HG02870 (cell line): ENCODE measurements around the gene VCPKMT.

Experiments used
- ATAC-seq: cut with Tn5 transposase; IDR thresholded peaks from one replicate; pipeline ENCODE4 v1.9.1; 2021; ENCODE audit warnings: mild to moderate bottlenecking, moderate library complexity; ENCODE audit not compliant: unreplicated experiment

VCPKMT gene

DNA sequence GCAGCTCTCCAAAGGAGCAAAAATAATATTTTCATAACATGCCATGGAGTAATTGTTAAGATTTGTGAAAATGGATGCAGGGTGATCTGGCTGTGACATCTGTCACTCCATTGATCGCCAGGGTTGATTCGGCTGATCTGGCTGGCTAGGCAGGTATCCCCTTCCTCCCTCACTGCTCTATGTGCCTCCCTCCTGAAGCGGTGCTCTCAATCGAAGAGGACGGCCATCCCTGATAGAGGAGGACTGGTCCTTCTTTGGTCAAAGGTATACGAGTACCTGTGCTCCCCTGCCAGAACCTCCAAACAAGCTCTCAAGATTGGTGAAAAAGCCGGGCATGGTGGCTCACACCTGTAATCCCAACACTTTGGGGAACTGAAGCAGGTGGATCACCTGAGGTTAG lies 47.9 kb downstream of the VCPKMT start:
- ATAC-seq = no peak

DNA sequence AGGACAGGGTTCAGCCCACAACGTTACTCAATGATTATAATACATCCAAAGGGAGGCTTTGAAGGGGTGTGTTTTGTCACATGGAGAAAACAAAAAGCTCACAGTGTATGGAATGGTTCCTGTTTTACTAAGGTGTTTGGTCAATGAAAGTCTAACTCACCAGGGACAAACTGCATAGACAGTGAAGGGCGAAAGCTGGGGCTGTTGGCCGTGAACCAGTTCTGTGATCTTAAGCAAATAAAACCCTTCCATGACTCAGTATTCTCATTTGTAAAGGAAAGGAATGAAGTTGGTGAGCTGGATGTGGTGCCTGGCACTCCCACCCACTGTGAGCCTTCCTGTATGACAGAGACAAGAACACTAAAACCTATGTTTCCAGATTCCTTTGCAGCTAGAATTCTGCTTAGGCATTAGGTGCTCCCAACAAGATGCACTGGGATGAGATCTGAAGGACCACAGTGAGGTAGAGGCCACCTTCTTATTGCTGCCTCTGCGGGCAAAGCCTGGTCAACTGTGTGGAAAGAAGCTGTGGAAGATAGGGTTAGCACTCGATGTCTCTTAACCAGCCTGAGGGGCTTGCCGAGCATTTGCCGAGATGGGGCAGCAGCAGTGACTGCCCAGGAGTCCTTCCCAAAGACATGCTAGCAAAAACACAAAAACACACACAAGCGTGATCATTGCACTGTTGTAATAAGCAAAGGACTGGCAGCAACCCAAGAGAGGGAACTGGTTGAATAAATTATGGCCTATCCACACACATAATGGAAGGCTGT lies 48.5 kb downstream of the VCPKMT start:
- no peak for ATAC-seq

DNA sequence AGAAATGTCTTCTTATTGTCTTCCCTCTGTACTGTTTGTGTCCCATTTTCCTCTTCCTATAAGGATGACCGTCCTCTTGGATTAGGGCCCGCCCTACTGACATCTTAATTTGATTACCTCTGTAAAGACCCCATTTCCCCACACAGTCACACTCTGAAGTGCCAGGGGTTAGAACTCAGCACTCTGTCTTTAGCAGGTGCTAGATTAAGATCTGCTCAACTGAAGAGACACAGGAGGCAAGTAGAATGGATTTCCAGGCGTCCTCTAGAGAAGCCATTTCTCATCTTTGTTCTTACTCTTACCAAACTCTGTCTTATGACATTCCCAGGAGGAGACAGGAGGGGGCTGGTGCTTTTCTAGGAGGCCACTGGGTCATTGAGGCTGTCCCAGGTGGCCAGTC lies 50.8 kb downstream of the VCPKMT start:
- ATAC-seq = no peak

DNA sequence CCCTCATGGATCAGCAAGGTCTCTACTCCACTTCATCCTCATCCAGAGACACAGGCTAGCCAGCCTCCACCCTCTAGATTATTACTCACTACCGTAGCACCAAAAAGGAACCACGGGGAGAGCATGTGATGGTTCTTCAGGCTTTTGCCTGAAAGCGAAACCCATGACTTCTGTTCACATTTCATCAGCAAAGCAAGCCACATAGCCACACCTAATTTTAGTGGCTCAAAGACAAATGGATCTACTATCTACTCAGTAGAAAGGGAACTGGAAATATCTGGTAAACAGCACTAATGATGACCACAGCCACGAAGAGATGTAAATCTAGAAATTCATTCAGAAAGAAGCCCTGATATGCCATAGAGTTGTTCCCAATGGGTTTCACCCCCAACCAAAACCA lies 51.4 kb downstream of the VCPKMT start:
- ATAC-seq = peak; percentile 54

DNA sequence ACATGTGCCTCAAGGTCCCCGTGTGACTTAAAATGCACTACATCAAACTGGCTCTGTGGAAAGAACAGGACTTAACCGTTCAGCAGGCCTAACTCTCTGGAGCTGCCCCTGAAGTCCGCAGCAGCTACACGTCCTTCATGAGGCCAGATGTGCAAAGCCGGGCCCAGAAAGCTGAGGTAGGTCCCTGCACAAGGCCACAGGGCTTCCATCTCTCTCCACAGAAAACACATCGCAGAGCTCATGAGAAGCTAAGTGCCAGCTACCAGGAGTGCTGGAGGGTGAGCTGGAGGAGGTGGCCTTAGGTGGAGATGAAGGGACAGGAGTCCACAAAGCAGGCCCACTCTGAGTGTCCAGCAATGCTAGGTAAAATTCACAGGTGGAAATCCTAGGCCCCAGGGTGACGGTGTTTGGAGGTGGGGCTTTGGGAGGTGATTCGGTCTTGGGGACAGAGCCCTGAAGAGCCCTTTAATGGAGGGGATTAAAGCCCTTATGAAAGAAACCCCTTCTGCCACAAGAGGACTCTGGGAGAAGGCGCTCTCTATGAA lies 52.4 kb downstream of the VCPKMT start:
- no peak for ATAC-seq

DNA sequence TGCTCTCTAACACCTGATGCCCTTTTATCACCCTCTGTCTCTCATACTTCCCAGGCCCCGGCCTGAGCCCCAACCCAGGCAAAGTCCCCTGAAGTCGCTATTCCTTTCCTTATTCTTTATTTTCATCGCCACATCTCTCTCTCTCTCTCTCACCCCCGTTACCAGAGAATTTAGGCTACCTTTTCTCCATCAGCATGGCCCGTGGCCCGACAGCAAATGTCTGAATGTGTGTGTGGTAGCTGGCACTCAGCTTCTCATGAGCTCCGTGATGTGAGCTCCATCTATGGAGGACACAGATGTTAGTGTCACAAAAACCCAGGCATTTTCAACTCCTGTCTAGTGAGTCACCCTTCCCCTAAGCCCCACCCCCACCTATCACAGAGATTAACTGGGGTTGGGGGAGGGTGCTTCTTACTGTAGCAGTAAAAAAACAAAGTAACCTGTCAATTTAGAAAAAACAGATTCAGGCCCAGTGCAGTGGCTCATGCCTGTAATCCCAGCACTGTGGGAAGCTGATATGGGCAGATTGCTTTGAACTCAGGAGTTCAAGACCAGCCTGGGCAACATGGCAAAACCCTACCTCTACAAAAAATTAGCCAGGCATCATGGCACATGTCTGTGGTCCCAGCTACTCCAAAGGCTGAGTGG lies 53.8 kb downstream of the VCPKMT start:
- no peak for ATAC-seq

DNA sequence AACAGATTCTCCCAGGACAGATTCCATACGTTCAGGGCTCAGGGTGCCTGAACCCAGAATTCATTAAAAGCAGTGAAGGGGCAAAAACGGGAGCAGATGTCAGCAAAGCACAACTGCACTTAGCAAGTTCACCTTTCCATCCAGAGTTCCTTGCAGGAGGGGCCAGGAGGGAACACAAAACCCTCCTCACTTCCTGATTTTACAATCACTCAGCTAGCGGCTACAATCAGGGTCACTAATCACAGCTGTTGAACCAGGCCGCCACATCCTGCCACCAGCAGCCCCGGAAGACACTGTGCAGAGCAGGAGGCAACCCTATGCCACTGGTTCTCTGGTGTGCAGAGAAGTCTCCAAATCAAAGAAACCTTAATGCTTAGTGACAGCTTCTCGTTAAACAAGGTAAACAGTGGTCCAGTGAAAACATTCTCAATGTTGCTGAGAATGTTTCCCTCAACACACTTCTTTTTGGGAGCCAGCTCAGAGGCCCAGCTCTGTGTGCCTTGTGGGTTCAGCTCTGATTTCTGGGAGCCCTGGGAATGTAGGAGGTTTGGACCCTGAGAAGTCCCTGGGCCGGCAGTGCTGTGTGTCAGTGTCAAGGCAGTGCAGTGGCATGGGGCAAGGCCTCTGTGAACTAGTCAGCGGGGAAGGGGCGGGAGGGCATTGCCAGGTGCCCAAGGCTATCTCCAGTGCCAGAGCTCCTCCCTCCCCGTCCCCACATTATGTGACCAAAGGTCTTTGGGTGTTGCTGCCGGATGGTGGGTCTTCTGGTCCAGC lies 54.5 kb downstream of the VCPKMT start:
- peak; percentile 49 for ATAC-seq

DNA sequence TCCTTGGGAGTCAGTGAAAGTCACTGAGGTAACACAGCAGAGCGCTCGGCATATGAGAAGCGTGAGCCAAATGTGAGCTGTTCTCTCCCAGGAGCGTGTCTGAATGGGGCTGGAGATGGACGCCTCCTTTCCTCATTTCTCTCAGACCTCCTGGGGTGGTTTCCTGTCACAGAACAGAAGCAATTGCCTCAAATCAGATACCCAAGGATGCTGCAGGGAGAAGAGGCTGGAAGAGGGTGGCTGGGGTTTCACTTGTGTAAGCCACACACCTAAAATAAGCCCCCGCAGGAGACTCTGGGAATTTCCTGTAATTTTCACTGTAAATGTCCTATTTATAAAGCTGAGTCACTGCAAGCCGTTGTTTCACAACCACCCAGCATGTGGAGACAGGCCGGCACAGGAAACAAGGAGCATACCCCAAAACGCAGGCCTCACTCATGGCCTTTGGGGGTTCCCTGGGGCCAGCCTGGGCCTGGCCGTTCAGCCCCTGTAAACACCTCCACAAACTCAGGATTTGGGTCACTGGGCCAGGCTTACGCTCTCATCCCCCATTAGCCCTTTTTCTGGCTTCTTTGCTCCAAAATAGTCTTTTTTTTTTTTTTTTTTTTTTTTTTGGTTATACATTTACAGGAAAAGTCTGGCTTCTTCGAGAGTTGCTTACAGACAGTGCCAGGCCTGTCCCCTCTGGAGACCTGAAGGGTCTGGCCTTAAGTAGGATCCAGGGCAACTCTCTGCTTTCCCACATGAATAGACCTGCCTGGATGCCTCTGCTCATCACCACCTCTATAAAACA lies 55.3 kb downstream of the VCPKMT start:
- peak; percentile 28 for ATAC-seq

DNA sequence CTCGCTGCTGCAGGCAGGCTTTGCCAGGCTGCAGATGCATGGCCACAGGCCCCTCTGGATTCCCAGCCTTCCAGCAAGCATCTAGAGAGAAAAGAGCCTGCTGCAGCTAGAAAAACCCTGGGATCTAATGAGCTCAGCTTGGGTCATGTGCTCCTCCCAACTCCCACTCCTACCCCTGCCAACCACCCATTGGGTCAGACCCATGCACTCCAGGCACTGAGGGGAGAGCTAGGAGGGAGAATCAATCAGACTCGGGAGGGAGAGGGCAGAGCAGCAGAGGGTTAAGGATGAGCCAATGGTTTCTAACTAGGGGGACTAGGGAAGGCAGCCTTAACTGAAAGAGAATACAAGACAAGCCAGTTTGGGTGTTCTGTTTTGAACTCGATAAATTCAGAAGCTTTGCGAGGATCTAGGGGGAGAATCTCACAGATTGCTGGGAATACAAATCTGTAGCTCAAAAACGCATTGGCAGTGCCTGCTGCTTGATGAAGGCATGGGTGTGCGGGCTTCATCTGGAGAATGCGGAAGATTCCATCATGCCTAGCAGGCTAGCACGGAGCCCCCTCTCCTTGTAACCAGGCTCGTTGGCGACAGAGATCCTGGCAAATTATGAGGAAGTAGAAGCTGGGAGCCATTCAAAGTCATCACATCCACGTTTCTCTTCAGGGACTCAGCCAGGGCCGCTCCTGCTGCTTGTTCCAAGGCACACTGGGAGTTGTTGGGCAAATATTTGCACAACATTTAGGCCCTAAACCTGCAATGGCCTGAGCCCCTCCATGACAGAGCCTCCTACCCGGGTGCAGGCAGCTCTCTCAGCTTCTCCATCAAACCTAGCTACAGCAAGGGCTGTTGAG lies 56.4 kb downstream of the VCPKMT start:
- ATAC-seq = no peak
